Body of pancreas (tissue), 4 donors: ENCODE data around the gene KRT73.

ENCODE experiments used
- POLR2A ChIP-seq, 3 donors: fragments of 450-650 bp; IDR thresholded peaks; one replicate each; pipeline ENCODE4 v1.6.1; 2016; ENCODE audit warnings: antibody characterized with exemption in 3 of 3, mild to moderate bottlenecking in 2 of 3
- TF ChIP-seq, protein P1 (sequence below), 7 experiments: fragments of 450-650 bp in 4 of 7; fragments of 200-600 bp in 3 of 7; sonication (generic) in 3 of 7; IDR thresholded peaks; one replicate each; pipeline ENCODE4 v1.5.1; 2016 to 2019; ENCODE audit warnings: antibody characterized with exemption in 7 of 7

DNA sequence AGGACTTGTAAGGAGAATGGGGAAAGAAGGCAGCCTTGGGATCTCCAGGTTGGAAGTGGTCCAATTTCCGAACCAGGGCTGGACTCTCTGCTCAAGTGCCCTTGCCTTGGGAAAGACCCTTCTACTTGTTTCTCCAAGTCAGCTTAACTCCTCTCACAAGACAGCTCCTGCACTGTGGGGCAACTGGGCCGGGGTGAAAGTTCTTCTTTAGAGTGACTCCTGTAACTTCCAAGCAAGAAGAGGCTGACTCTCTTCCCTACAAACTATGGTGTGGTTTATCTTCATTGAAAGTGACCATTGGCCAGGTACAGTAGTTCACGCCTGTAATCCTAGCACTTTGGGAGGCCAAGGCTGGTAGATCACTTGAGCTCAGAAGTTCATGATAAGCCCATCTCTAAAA is 48.1 kb upstream of the KRT73 start:
- TF ChIP-seq, protein P1, sequence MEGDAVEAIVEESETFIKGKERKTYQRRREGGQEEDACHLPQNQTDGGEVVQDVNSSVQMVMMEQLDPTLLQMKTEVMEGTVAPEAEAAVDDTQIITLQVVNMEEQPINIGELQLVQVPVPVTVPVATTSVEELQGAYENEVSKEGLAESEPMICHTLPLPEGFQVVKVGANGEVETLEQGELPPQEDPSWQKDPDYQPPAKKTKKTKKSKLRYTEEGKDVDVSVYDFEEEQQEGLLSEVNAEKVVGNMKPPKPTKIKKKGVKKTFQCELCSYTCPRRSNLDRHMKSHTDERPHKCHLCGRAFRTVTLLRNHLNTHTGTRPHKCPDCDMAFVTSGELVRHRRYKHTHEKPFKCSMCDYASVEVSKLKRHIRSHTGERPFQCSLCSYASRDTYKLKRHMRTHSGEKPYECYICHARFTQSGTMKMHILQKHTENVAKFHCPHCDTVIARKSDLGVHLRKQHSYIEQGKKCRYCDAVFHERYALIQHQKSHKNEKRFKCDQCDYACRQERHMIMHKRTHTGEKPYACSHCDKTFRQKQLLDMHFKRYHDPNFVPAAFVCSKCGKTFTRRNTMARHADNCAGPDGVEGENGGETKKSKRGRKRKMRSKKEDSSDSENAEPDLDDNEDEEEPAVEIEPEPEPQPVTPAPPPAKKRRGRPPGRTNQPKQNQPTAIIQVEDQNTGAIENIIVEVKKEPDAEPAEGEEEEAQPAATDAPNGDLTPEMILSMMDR (IDR thresholded peaks at IDR 0.05), result no peak
- TF ChIP-seq POLR2A (IDR thresholded peaks at IDR 0.05), result no peak
